NCI-H2107 treated with DMSO at 0.1 percent for 48 hours (cell line): ENCODE data around the gene PYCR2.

Experiments used
- DNase-seq: peaks from one replicate; lab custom pipeline; 2025; ENCODE audit not compliant: unreplicated experiment; lab: John Stamatoyannopoulos, UW

Gene PYCR2

GRCh38 chr1:225921734-225922709, 2.0 kb downstream of the PYCR2 start:
- DNase-seq: peak; percentile 64

DNA sequence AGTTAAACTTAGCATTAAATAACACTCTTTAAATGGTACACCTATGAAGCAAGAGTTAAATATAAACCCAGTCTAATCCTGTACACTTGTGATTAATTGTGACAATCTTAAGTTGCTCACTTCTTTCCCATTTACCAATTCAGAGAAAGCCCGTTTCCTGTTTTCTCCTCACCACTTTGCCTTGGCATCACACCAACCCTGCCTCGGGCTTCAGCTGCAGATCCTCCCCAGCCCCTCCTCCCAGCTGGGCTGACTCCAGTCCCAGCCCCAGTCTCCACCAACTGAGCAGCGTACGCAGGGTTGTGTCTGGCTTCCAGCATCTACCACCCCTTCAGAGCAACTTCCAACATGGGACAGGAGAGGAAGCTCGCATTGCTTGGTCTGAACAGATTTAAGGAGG, 4.1 kb downstream of the PYCR2 start:
- DNase-seq: peak; percentile 38

GRCh38 chr1:225918280-225918679, 5.8 kb downstream of the PYCR2 start:
- no peak for DNase-seq

- no peak for DNase-seq
Observed at GRCh38 chr1:225917536-225917935, 6.5 kb downstream of the PYCR2 start.

DNA sequence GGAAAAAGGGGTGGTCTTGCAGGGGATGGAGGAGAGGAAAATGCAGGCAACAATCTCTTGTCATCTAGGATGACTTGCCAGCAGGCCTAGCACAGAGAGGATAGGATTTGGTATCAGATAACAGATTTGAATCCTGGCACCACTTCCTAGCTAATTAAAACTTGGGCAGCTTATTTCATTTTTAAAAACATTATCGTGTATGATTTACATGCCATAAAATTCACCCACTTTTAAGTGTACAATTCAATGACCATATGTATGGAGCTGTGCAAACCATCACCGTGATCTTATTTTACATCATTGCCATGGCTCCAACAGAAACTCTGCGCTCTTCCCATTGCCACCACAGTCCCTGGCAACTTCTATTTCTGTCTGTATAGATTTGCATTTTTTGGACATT, 6.9 kb downstream of the PYCR2 start:
- no peak for DNase-seq

GRCh38 chr1:225915538-225915991, 8.5 kb downstream of the PYCR2 start:
- peak; percentile 17 for DNase-seq

- no peak for DNase-seq
Observed at GRCh38 chr1:225914947-225915346, 9.1 kb downstream of the PYCR2 start.

DNA sequence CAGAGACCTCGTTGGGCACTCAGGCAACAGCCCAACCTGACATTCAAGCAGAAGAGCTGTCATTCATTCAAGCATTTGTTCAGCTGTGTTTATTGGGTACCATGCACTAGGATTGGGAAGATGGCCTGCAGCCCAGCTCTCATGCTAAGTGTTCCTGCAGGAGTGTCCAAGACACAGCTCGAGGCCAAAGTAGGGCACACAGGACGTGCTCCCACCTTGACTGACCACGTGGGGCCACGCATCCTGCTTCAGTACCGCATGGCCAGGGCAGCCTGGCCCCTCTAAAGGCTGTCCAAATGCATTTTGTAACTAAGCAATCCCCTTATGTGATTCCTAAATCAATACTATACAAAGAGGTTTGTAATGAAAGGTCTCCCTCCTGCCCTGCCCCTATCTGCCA, 9.7 kb downstream of the PYCR2 start:
- DNase-seq: no peak

DNA sequence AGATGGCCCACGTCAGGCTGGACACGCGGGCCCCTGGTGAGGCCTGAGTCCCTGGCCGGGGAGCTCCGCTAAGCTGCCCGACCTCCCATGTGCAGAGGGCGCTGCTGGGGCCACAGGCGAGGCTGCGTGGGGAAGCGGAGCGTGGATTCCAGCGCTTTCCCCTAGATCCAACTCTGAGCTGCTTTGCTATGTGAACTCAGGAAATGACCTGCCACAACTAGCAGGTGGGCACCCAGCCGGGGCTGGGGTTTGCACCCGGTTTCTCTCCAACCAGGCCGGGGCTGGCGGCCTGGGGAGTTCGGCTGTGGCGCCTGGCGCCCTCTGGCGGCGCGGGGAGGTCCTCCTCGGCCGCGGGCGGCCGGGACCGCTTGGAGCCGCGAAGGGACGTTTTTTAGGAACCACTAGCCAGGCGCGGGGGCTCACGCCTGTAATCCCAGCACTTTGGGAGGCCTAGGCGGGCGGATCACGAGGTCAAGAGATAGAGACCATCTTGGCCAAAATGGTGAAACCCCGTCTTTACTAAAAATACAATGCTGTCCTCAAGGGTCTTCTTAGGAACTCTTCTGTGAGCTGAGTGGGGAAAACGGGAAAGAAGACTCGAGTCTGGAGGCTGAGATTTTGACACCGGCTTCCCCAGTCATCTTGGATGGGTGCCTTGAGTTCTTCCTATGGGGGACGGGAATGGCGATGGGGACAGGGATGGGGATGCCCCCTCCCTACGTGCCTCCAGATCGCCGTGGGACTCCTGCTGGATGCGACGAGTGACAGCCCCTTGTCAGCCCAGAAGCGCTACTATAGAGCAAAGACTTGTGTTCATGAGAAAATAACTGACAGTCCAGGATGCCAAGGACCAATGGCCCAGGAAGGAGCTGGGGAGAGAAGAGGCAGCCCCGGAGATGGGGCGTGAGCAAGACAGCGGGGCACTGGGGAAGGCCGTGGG, 12.6 kb downstream of the PYCR2 start:
- DNase-seq: no peak

DNA sequence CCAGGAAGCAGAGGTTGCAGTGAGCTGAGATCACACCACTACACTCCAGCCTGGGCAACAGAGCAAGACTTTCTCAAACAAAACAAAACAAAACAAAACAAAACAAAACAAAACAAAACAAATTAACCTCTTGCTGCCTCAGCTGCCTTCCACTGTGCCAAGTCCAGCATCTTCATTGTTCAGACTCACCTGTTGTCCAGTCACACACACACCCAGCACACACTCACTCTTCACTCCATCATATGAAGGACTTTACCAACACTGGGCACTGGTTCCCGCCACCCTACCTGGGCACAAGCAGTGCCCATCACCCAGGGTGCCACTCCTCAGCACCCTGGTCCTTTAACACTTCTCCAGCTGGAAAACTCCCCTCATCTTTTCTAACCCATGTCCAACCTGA, 14.6 kb downstream of the PYCR2 start:
- no peak for DNase-seq

GRCh38 chr1:225908773-225909172, 15.3 kb downstream of the PYCR2 start:
- peak; percentile 84 for DNase-seq

DNA sequence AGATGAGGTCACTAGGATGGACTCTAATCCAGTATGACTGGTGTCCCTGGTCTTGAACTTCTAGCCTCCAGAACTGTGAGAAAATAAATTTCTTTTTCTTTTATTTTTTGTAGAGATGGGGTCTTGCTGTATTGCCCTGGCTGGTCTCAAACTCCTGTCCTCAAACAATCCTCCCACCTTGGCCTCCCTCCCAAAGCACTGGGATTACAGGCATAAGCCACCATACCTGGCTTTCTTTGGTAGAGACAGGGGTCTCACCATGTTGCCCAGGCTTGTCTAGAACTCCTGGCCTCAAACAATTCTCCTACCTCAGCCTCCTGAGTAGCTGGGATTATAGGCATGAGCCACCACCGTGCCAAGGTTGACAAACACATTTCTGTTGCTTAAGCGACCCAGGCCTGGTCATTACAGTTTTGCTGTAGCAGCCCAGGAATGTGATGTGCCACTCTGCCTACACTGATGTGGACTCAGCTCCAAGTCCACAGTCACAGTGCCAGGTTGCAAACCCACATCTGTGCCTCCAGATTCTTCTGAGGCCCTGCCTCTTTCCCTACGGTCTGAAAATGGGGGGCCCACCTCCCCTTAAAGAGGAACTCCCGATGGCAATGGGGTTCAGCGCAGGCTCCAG, 15.9 kb downstream of the PYCR2 start:
- DNase-seq: no peak

GRCh38 chr1:225907341-225907740, 16.7 kb downstream of the PYCR2 start:
- no peak for DNase-seq

DNA sequence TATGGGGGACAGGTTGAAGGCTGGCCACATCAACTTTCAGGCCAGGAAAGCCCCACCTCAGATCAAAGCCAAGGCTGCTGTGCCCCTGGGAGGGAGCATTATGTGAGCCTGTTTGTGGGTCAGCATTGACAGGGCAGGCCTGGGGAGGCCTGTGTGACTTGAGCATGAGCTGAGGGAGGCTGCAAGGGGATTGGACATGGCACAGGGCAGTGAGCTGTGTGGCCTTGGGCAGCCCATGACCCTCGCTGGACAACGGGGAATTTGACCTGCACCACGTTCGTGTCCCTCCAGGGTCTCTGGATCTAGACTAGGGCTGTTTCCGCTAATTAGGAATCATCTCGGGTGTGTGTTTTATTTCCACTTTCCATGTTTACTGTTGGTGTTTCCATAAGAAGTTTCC, 17.6 kb downstream of the PYCR2 start:
- DNase-seq: no peak

GRCh38 chr1:225903623-225904022, 20.4 kb downstream of the PYCR2 start:
- DNase-seq: no peak

GRCh38 chr1:225899044-225899925, 24.8 kb downstream of the PYCR2 start:
- DNase-seq: no peak

GRCh38 chr1:225897595-225898514, 26.2 kb downstream of the PYCR2 start:
- peak; percentile 26 for DNase-seq

- DNase-seq: peak; percentile 68
Observed at GRCh38 chr1:225896937-225897549, 27.0 kb downstream of the PYCR2 start.

GRCh38 chr1:225896494-225896893, 27.6 kb downstream of the PYCR2 start:
- DNase-seq: no peak
